Measurements from ENCODE around the gene TSPAN16.

Gene TSPAN16

GRCh38 chr19:11363881-11364280 lies 67.9 kb downstream of the TSPAN16 start:
- Histone ChIP-seq H3K4me3 (ENCODE audit: low read length) (no peak overlapping the region), H3K36me3 (replicated peaks; ENCODE audit: insufficient read depth, low read length) (no peaks in the 10 kb centered on the region), H3K27ac (ENCODE audit: low read length) (no peak overlapping the region), H4K20me1 (ENCODE audit: insufficient read depth, low read length) (no peaks in the 10 kb centered on the region), H3K4me2 (ENCODE audit: low read depth, low read length) (no peak overlapping the region), H3K9me2 (replicated peaks; ENCODE audit: insufficient read depth, low read length) (no peaks in the 10 kb centered on the region), H3K9me3 (replicated peaks; ENCODE audit: insufficient read depth, low read length) (no peaks in the 10 kb centered on the region), H3K9ac (ENCODE audit: low read length) (no peak overlapping the region), H3K27me3 (replicated peaks; ENCODE audit: insufficient read depth, low read length) (peaks cover 7% of the 10 kb centered on the region; the same call in 1 of the 2 replicates), H3K79me2 (ENCODE audit: low read length) (no peaks in the 10 kb centered on the region), H3K4me1 (ENCODE audit: low read length) (no peaks in the 10 kb centered on the region), H2AFZ (ENCODE audit: low read length) (no peak overlapping the region), H3F3A (ENCODE audit: insufficient read depth, low read length) (no peaks in the 10 kb centered on the region)
- no peak for DNase-seq
- TF ChIP-seq EZH2phosphoT487 (IDR thresholded peaks at IDR 0.05; ENCODE audit: low read length) (no peak), CTCF (IDR thresholded peaks at IDR 0.05; ENCODE audit: low read length) (no peak), EZH2 (optimal IDR thresholded peaks at IDR 0.05; ENCODE audit: low read depth, low read length) (no peak)

- Histone ChIP-seq H3K36me3 (replicated peaks; ENCODE audit: insufficient read depth, low read length) (no peaks in the 10 kb centered on the region), H3K4me1 (ENCODE audit: low read length) (no peaks in the 10 kb centered on the region), H3K79me2 (ENCODE audit: low read length) (no peaks in the 10 kb centered on the region), H3K4me3 (ENCODE audit: low read length) (no peak overlapping the region), H3F3A (ENCODE audit: insufficient read depth, low read length) (no peaks in the 10 kb centered on the region), H3K4me2 (ENCODE audit: low read depth, low read length) (no peak overlapping the region), H2AFZ (ENCODE audit: low read length) (no peak overlapping the region), H3K9me2 (replicated peaks; ENCODE audit: insufficient read depth, low read length) (no peaks in the 10 kb centered on the region), H3K9me3 (replicated peaks; ENCODE audit: insufficient read depth, low read length) (no peaks in the 10 kb centered on the region), H4K20me1 (ENCODE audit: insufficient read depth, low read length) (no peaks in the 10 kb centered on the region), H3K27me3 (replicated peaks; ENCODE audit: insufficient read depth, low read length) (peaks cover 2% of the 10 kb centered on the region; the same call in 1 of the 2 replicates), H3K27ac (ENCODE audit: low read length) (no peak overlapping the region), H3K9ac (ENCODE audit: low read length) (no peak overlapping the region)
- DNase-seq, result no peak
- TF ChIP-seq EZH2 (optimal IDR thresholded peaks at IDR 0.05; ENCODE audit: low read depth, low read length) (no peak), CTCF (IDR thresholded peaks at IDR 0.05; ENCODE audit: low read length) (no peak), EZH2phosphoT487 (IDR thresholded peaks at IDR 0.05; ENCODE audit: low read length) (no peak)
Observed at GRCh38 chr19:11364296-11364904, 68.4 kb downstream of the TSPAN16 start.

GRCh38 chr19:11364935-11365334 lies 69.0 kb downstream of the TSPAN16 start:
- H3K27ac ChIP-seq (ENCODE audit: low read length), result no peak overlapping the region
- no peaks in the 10 kb centered on the region for H3F3A ChIP-seq (ENCODE audit: insufficient read depth, low read length)
- no peaks in the 10 kb centered on the region for H3K9me3 ChIP-seq (replicated peaks; ENCODE audit: insufficient read depth, low read length)
- H3K27me3 ChIP-seq (replicated peaks; ENCODE audit: insufficient read depth, low read length), result no peaks in the 10 kb centered on the region
- no peaks in the 10 kb centered on the region for H4K20me1 ChIP-seq (ENCODE audit: insufficient read depth, low read length)
- H2AFZ ChIP-seq (ENCODE audit: low read length), result no peak overlapping the region
- H3K4me1 ChIP-seq (ENCODE audit: low read length), result no peaks in the 10 kb centered on the region
- H3K4me3 ChIP-seq (ENCODE audit: low read length), result no peak overlapping the region
- H3K4me2 ChIP-seq (ENCODE audit: low read depth, low read length), result no peak overlapping the region
- no peak for DNase-seq
- no peaks in the 10 kb centered on the region for H3K9me2 ChIP-seq (replicated peaks; ENCODE audit: insufficient read depth, low read length)
- H3K9ac ChIP-seq (ENCODE audit: low read length), result no peak overlapping the region
- H3K79me2 ChIP-seq (ENCODE audit: low read length), result no peaks in the 10 kb centered on the region
- TF ChIP-seq EZH2phosphoT487 (IDR thresholded peaks at IDR 0.05; ENCODE audit: low read length), result no peak
- no peak for TF ChIP-seq CTCF (IDR thresholded peaks at IDR 0.05; ENCODE audit: low read length)
- no peak for TF ChIP-seq EZH2 (optimal IDR thresholded peaks at IDR 0.05; ENCODE audit: low read depth, low read length)
- H3K36me3 ChIP-seq (replicated peaks; ENCODE audit: insufficient read depth, low read length), result no peaks in the 10 kb centered on the region

All from MM.1S (cell line).